ENCODE data around the gene ROCK1. TPM values are rescaled to one million over a fixed set of nuclear protein-coding genes. Genes with fewer than 3 reads are reported as not detected.

The ROCK1 gene
- total and polyA plus RNA-seq, 2 of the 8 experiments (the other 6 are each of a cell fraction or from before 2014, with no cell fraction given), result 4.2 to 48.9 TPM

GRCh38 chr18:21063011-21063410 is 48.6 kb downstream of the ROCK1 start (continued):
- TF ChIP-seq EZH2 (IDR thresholded peaks at IDR 0.05; ENCODE audit: low read depth, low read length, severe bottlenecking) (no peak), E2F6 (IDR thresholded peaks at IDR 0.05) (no peak), RXRA (IDR thresholded peaks at IDR 0.05; ENCODE audit: insufficient read depth, low read depth, low read length) (no peak), MAX (IDR thresholded peaks at IDR 0.05) (no peak), SAP30 (IDR thresholded peaks at IDR 0.05; ENCODE audit: insufficient read depth, insufficient replicate concordance, low read length) (no peak), CTBP2 (IDR thresholded peaks at IDR 0.05; ENCODE audit: borderline replicate concordance, insufficient read depth, insufficient read length, low read length) (no peak), SP4 (IDR thresholded peaks at IDR 0.05; ENCODE audit: low read length) (no peak)

Measured in H1 (cell line).